ENCODE results near the gene SERPINA12. TPM values are rescaled to one million over a fixed set of nuclear protein-coding genes. Genes with fewer than 3 reads are reported as not detected.

SERPINA12 gene
- total RNA-seq, 4 donors from 2014 or later, result not detected

DNA sequence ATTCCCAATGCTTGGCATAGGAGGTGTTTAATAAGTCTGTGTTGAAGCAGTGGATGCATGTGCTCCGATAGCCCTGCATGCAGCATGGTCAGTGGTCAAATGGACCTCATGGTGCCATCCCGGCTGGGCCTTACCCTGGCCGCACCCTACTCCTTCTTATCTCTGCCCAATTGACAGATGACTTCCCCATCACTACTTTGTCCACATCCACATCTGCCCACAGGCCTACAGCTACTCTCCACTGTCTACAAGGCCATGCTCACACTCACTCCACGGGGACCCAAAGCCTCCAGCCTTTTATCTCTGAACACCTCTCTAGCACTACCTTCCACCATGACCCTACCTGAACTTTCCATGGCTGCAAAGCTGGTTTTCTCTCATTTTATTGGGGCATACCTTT lies 68.1 kb downstream of the SERPINA12 start:
- H3K4me1 ChIP-seq, result no peaks in the 10 kb centered on the region

GRCh38 chr14:94439453-94440057 lies 69.7 kb downstream of the SERPINA12 start:
- no peak for DNase-seq
- Histone ChIP-seq H3K27me3 (no peaks in the 10 kb centered on the region), H3K4me1 (no peaks in the 10 kb centered on the region), H3K36me3 (no peaks in the 10 kb centered on the region), H3K27ac (no peak overlapping the region), H3K4me3 (no peak overlapping the region), H3K9me3 (no peaks in the 10 kb centered on the region)
- TF ChIP-seq CTCF (IDR thresholded peaks at IDR 0.05) (no peak), POLR2A (IDR thresholded peaks at IDR 0.05) (no peak)

More for the DNA sequence above, 68.1 kb downstream of the SERPINA12 start:
- TF ChIP-seq POLR2A (IDR thresholded peaks at IDR 0.05) (no peak), CTCF (IDR thresholded peaks at IDR 0.05) (no peak)
- Histone ChIP-seq H3K4me3 (no peak overlapping the region), H3K27me3 (no peaks in the 10 kb centered on the region), H3K9me3 (no peaks in the 10 kb centered on the region), H3K36me3 (no peaks in the 10 kb centered on the region), H3K27ac (no peak overlapping the region)
- DNase-seq, result no peak

Other genes starting within 250 kb of the SERPINA12 start
- not detected for gene SERPINA10, start 216.2 kb downstream of the SERPINA12 start, total RNA-seq
- not detected for gene SERPINA6, start 186.1 kb downstream of the SERPINA12 start, total RNA-seq
- not detected for gene SERPINA2, start 142.8 kb downstream of the SERPINA12 start, total RNA-seq
- 1,000 to 10,000 TPM in 1 of 4 donors, 100 to 1,000 TPM in 3; 102 to 1,757 (median 637) TPM for gene SERPINA1, start 120.9 kb downstream of the SERPINA12 start, total RNA-seq
- 1 to 10 TPM in 1 of 4 donors, not detected in 3; 1.1 TPM for gene SERPINA11, start 56.7 kb downstream of the SERPINA12 start, total RNA-seq
- gene SERPINA9, start 33.3 kb downstream of the SERPINA12 start, total RNA-seq, result under 1 TPM in 1 of 4 donors, not detected in 3; 0.80 TPM
- not detected for gene SERPINA4, start 52.0 kb upstream of the SERPINA12 start, total RNA-seq
- not detected for gene SERPINA5, start 72.0 kb upstream of the SERPINA12 start, total RNA-seq
- gene SERPINA3, start 102.9 kb upstream of the SERPINA12 start, total RNA-seq, result 10 to 100 TPM; 25.9 to 61.8 (median 34.5) TPM